DOHH2 (cell line): ENCODE measurements around the gene GASK1A.

Experiments
- CTCF ChIP-seq: fragments of 200-600 bp; sonication (generic); IDR thresholded peaks from one replicate; pipeline ENCODE4 v1.5.1; 2014; ENCODE audit warnings: antibody characterized with exemption, mild to moderate bottlenecking, low read depth, low read length; ENCODE audit not compliant: poor library complexity, severe bottlenecking
- EZH2phosphoT487 ChIP-seq: fragments of 200-600 bp; sonication (generic); IDR thresholded peaks from 2 replicates; pipeline ENCODE4 v1.6.1; 2017; ENCODE audit warnings: borderline replicate concordance, mild to moderate bottlenecking, antibody characterized with exemption, low read length, moderate library complexity, mixed read lengths

GRCh38 chr3:43097400-43098080 lies 118.4 kb downstream of the GASK1A start:
- TF ChIP-seq CTCF (no peak), EZH2phosphoT487 (no peak)
